ENCODE results near the gene CRY2.
"Not testable (repeated sequence)": the region's sequence is repeated elsewhere in the genome, so short reads cannot be mapped to it uniquely, and the experiment has no call there.

The CRY2 gene

GRCh38 chr11:45900175-45900800 lies 53.0 kb downstream of the CRY2 start:
- DNase-seq: not testable (repeated sequence)

- DNase-seq: no peak
Measured at GRCh38 chr11:45900916-45901617, 53.8 kb downstream of the CRY2 start.

GRCh38 chr11:45901626-45902025 lies 54.4 kb downstream of the CRY2 start:
- DNase-seq: no peak

GRCh38 chr11:45902452-45903380 lies 55.4 kb downstream of the CRY2 start:
- DNase-seq: no peak

- no peak for DNase-seq
Measured at GRCh38 chr11:45904309-45904915, 57.1 kb downstream of the CRY2 start.

GRCh38 chr11:45905095-45905494 lies 57.8 kb downstream of the CRY2 start:
- DNase-seq: no peak

GRCh38 chr11:45905576-45905975 lies 58.3 kb downstream of the CRY2 start:
- DNase-seq: not testable (repeated sequence)

GRCh38 chr11:45906096-45906682 lies 58.9 kb downstream of the CRY2 start:
- DNase-seq: no peak

GRCh38 chr11:45906965-45907611 lies 59.8 kb downstream of the CRY2 start, which contains the start of gene FREY1:
FREY1 (minus strand) TSS chr11:45907271; CDS start chr11:45907245, 26 bp downstream.
- DNase-seq: no peak

GRCh38 chr11:45907911-45908370 lies 60.7 kb downstream of the CRY2 start:
- DNase-seq: no peak

- no peak for DNase-seq
Measured at GRCh38 chr11:45909594-45910475, 62.6 kb downstream of the CRY2 start.

- no peak for DNase-seq
Measured at GRCh38 chr11:45910623-45911022, 63.3 kb downstream of the CRY2 start.

GRCh38 chr11:45913514-45913913 lies 66.2 kb downstream of the CRY2 start:
- no peak for DNase-seq

GRCh38 chr11:45913942-45914635 lies 66.8 kb downstream of the CRY2 start:
- no peak for DNase-seq

GRCh38 chr11:45915446-45915845 lies 68.2 kb downstream of the CRY2 start:
- no peak for DNase-seq

- DNase-seq: no peak
Measured at GRCh38 chr11:45917286-45917622, 70.0 kb downstream of the CRY2 start.

GRCh38 chr11:45917623-45918330 lies 70.5 kb downstream of the CRY2 start, which contains the start of gene PEX16:
PEX16 (minus strand) TSS chr11:45917877; CDS start chr11:45917811, 66 bp downstream.
- DNase-seq: peak; percentile 98

- peak; percentile 31 for DNase-seq
Measured at GRCh38 chr11:45918331-45918941, 71.2 kb downstream of the CRY2 start.
